Measurements from ENCODE around the gene BMP8A. TPM values are rescaled to one million over a fixed set of nuclear protein-coding genes. Genes with fewer than 3 reads are reported as not detected.
A peak's percentile ranks its signal among the peaks of the same experiment; 100 is the strongest.

Gene BMP8A
- total and polyA plus RNA-seq, 10 of the 15 experiments (the other 5 are each of a cell fraction or from before 2014, with no cell fraction given) = not detected

DNA sequence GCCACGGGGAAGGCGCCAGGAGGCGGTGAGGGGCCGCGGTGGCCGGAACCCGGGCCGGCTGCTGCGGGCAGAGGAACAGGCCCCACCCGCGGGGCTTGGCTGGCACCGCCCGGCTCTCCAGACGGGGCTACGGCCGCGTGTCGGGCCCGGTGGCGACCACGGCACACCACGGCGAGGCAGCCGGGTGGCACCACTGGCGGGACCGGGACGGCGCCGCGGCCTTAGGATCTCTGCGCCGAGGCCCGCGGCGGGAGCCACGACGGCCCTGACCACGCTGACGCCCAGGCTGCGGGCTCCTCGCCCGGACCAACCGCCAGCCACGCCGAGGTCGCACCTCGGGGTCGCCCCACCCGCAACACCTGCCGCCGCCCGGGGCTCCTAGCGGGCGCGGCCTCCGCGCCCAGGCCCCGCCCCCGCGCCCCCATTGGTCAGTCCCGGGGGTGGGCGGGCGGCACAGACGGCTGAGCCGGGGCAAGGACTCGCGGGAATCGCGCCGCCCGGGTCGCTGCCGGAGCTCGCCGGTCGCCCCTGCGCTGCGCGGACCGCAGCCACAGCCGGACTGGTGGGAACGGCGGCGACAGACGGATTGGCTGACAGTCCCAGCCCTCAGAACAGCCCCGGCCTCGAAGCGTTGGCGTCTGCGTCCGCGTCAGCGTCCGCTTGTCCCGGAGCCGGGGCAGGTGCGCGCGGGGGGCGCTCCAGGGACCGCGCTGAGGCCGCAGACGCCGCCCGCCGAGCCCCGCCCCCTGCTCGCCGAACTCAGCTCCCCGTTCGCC, at the start of gene BMP8A (continued):
- TF ChIP-seq POLR2A (IDR thresholded peaks at IDR 0.05; ENCODE audit: low read depth, low read length) (peak; percentile 39), BHLHE40 (IDR thresholded peaks at IDR 0.05; ENCODE audit: borderline replicate concordance in 1 of 2, low read depth in 2 of 2, low read length in 1 of 2) (0 out of 4 replicates have a peak, but pooled peaks of 1 of the 2 experiments have one; percentile 1), ASH2L (IDR thresholded peaks at IDR 0.05; ENCODE audit: borderline replicate concordance, low read depth) (no peak)

DNA sequence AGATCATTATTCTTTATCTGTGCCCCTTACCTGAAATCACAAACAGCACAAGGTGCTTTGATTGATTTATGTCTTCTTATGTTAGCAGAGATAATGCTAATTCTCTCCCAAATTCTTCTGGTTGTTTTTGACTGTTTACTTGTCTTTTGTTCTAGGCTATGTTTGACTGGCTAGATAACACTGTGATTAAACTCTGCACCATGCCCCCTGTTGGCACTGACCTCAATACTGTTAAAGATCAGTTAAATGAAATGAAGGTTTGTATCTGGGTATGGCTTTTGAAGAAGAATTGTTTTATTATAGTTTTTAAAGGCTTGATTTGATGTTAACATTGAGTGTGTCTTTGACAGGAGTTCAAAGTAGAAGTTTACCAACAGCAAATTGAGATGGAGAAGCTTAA, 49.6 kb upstream of the BMP8A start:
- ChIA-PET CTCF (interaction anchor here (0.6 to 2.0 kb wide), 3 partner anchors 97 to 250 kb away, joined by 3 to 7 read pairs (median 4); no protein-coding TSS in a partner anchor), POLR2A (no interaction called here), RAD21 (ENCODE audit: unreplicated experiment) (no interaction called here), SMC1A (ENCODE audit: uncharacterized antibody, unreplicated experiment) (interaction anchor here (1.6 to 1.9 kb wide), 3 partner anchors 17 to 97 kb away, joined by 4 to 6 read pairs (median 4); no protein-coding TSS in a partner anchor)
- in situ Hi-C loops (cut with MboI) = no loop called here
- H3K27ac ChIP-seq (ENCODE audit: control insufficient read depth, insufficient read depth) = no peak overlapping the region
- no peaks in the 10 kb centered on the region for H3K27me3 ChIP-seq (replicated peaks in 1 of 2; ENCODE audit: control insufficient read depth in 2 of 2, insufficient read depth in 2 of 2, low read length in 1 of 2)
- no peak overlapping the region for H3K4me2 ChIP-seq (ENCODE audit: control insufficient read depth, insufficient read depth)
- no peaks in the 10 kb centered on the region for H3K4me1 ChIP-seq (ENCODE audit: control insufficient read depth, insufficient read depth, low read length)
- H4K20me1 ChIP-seq (ENCODE audit: control insufficient read depth, insufficient read depth) = no peaks in the 10 kb centered on the region
- BruUV-seq (replicated peaks) = no TSS peak
- no peak for DNase-seq (ENCODE audit: low read depth, low spot score)
- no peak overlapping the region for H3K4me3 ChIP-seq
- intact Hi-C loops (cut with micrococcal nuclease; ENCODE audit: unreplicated experiment) = no loop called here
- ATAC-seq = no peak
- H3K9ac ChIP-seq (ENCODE audit: control insufficient read depth, insufficient read depth, low read length) = no peak overlapping the region
- no peaks in the 10 kb centered on the region for H3K9me3 ChIP-seq (replicated peaks; ENCODE audit: control insufficient read depth, insufficient read depth, low read length)
- no peak for TF ChIP-seq TARDBP (IDR thresholded peaks at IDR 0.05; ENCODE audit: borderline replicate concordance)
- TF ChIP-seq TCF3 (IDR thresholded peaks at IDR 0.05; ENCODE audit: borderline replicate concordance, insufficient read depth, low read depth, low read length) = no peak
- no peak for TF ChIP-seq FOS (IDR thresholded peaks at IDR 0.05; ENCODE audit: borderline replicate concordance, extremely low read depth, insufficient read length)
- TF ChIP-seq SMAD1 (IDR thresholded peaks at IDR 0.05; ENCODE audit: low read depth, partially characterized antibody) = no peak
- no peak for FAIRE-seq
- H3K36me3 ChIP-seq (ENCODE audit: control insufficient read depth in 2 of 2, insufficient read depth in 2 of 2, low read length in 1 of 2) = peaks cover 12 to 39% of the 10 kb centered on the region in 2 experiments
- H2AFZ ChIP-seq (ENCODE audit: control insufficient read depth, low read depth, low read length) = no peak overlapping the region
- H3K79me2 ChIP-seq (ENCODE audit: control insufficient read depth, insufficient read depth, low read length) = no peaks in the 10 kb centered on the region

Measured in GM12878 (cell line).